B cell (primary cell): ENCODE results near the gene TSPAN9. TPM values are rescaled to one million over a fixed set of nuclear protein-coding genes. Genes with fewer than 3 reads are reported as not detected.

ENCODE experiments used
- ATAC-seq: fragments of 200-7000 bp; cut with Tn5 transposase; one replicate; pipeline ENCODE4 v1.10.0; 2021; ENCODE audit warnings: low read depth, mild to moderate bottlenecking, moderate number of reproducible peaks, moderate library complexity
- CTCF ChIA-PET: fragments of 350-600 bp; sonication (Branson Sonifier 250); formaldehyde crosslinking; loops from one replicate; lab custom pipeline; 2021; ENCODE audit warnings: antibody characterized with exemption, inconsistent platforms; lab: Charles Lee
- POLR2A ChIA-PET: fragments of 350-600 bp; sonication (Branson Sonifier 250); formaldehyde crosslinking; loops from one replicate; lab custom pipeline; 2021; ENCODE audit warnings: antibody characterized with exemption; lab: Charles Lee
- DNase-seq: peaks from one replicate; pipeline ENCODE4 v3.0.0; 2013
- H2AFZ ChIP-seq: 2 replicates; pipeline ENCODE4 v1.6.1; 2012; ENCODE audit warnings: mild to moderate bottlenecking, low read depth, low read length; ENCODE audit not compliant: insufficient read depth, poor library complexity, severe bottlenecking
- H3K27ac ChIP-seq, 2 donors: 1 replicate in 1 of 2; 2 replicates in 1 of 2; pipeline ENCODE4 v1.5.1; 2012 to 2013; ENCODE audit warnings: low read length in 2 of 2, mild to moderate bottlenecking in 2 of 2, moderate library complexity in 1 of 2
- H3K27me3 ChIP-seq, 4 experiments: fragments of 200-600 bp in 1 of 4; sonication (generic) in 1 of 4; replicated peaks in 1 of 4; 1 replicate in 2 of 4; 2 replicates in 2 of 4; pipeline versions ENCODE4 v1.6.1 to v1.7.0; 2013 to 2016; ENCODE audit warnings: low read length in 3 of 4, mild to moderate bottlenecking in 2 of 4, mixed read lengths in 1 of 4, moderate library complexity in 1 of 4; ENCODE audit not compliant: insufficient read depth in 4 of 4, control insufficient read depth in 3 of 4; ENCODE audit errors: control extremely low read depth in 1 of 4
- H3K36me3 ChIP-seq, 2 experiments: replicated peaks in 1 of 2; 1 replicate in 1 of 2; 2 replicates in 1 of 2; pipeline versions ENCODE4 v1.6.1 to v1.7.1; 2013; ENCODE audit warnings: low read length in 1 of 2; ENCODE audit not compliant: insufficient read depth in 2 of 2, control insufficient read depth in 1 of 2; ENCODE audit errors: control extremely low read depth in 1 of 2, extremely low read depth in 1 of 2
- H3K4me1 ChIP-seq, 2 donors: fragments of 200-600 bp in 1 of 2; sonication (generic) in 1 of 2; 1 replicate in 1 of 2; 2 replicates in 1 of 2; pipeline versions ENCODE4 v1.5.1 to v1.6.1; 2013 to 2017; ENCODE audit warnings: low read length in 2 of 2; ENCODE audit not compliant: control insufficient read depth in 2 of 2, insufficient read depth in 2 of 2
- H3K4me2 ChIP-seq: replicated peaks from 2 replicates; pipeline ENCODE3; 2012; ENCODE audit warnings: mild to moderate bottlenecking, low read depth, low read length; ENCODE audit not compliant: poor library complexity, severe bottlenecking
- H3K4me3 ChIP-seq, 5 experiments: fragments of 200-600 bp in 1 of 5; sonication (generic) in 1 of 5; 1 replicate in 3 of 5; 2 replicates in 2 of 5; pipeline versions ENCODE4 v1.5.1 to v1.7.0; 2011 to 2016; ENCODE audit warnings: low read length in 4 of 5, mild to moderate bottlenecking in 4 of 5, low read depth in 2 of 5, control low read depth in 1 of 5, moderate library complexity in 1 of 5; ENCODE audit not compliant: insufficient read depth in 1 of 5; ENCODE audit errors: control extremely low read depth in 1 of 5, extremely low read depth in 1 of 5
- H3K79me2 ChIP-seq: fragments of 200-600 bp; sonication (generic); one replicate; pipeline ENCODE4 v1.6.0; 2016; ENCODE audit warnings: low read length; ENCODE audit not compliant: control insufficient read depth, insufficient read depth
- H3K9ac ChIP-seq: fragments of 200-600 bp; sonication (generic); 2 replicates; pipeline ENCODE4 v1.6.1; 2017; ENCODE audit warnings: mild to moderate bottlenecking, low read length, moderate library complexity
- H3K9me3 ChIP-seq, 3 donors: one replicate each; pipeline versions ENCODE4 v1.6.1 to v1.7.1; 2013; ENCODE audit warnings: low read length in 2 of 3; ENCODE audit not compliant: control insufficient read depth in 2 of 3, insufficient read depth in 1 of 3; ENCODE audit errors: control extremely low read depth in 1 of 3
- H4K20me1 ChIP-seq: 2 replicates; pipeline ENCODE4 v1.6.0; 2012; ENCODE audit warnings: mild to moderate bottlenecking, low read length; ENCODE audit not compliant: insufficient read depth, control insufficient read depth, poor library complexity, severe bottlenecking
- H3K27ac Mint-ChIP-seq: one replicate; pipeline ENCODE4 v1.8.0; 2021; ENCODE audit warnings: mixed read lengths
- H3K27me3 Mint-ChIP-seq: one replicate; pipeline ENCODE4 v1.8.0; 2021; ENCODE audit warnings: mixed read lengths
- H3K4me1 Mint-ChIP-seq: one replicate; pipeline ENCODE4 v1.8.0; 2021; ENCODE audit warnings: mixed read lengths
- H3K4me3 Mint-ChIP-seq: one replicate; pipeline ENCODE4 v1.8.0; 2021; ENCODE audit warnings: mixed read lengths
- H3K9me3 Mint-ChIP-seq: one replicate; pipeline ENCODE4 v1.8.0; 2022; ENCODE audit warnings: mixed read lengths; ENCODE audit not compliant: insufficient read depth
- CTCF ChIP-seq: fragments of 200-600 bp; IDR thresholded peaks from one replicate; pipeline ENCODE4 v1.8.0; 2022; ENCODE audit warnings: antibody characterized with exemption, mild to moderate bottlenecking
- EZH2 ChIP-seq: IDR thresholded peaks from 2 replicates; pipeline ENCODE4 v1.6.1; 2012; ENCODE audit warnings: borderline replicate concordance, low read depth, mild to moderate bottlenecking, moderate library complexity, low read length; ENCODE audit not compliant: insufficient read depth, poor library complexity, severe bottlenecking
- WGBS: methylation state at CpG from one replicate; pipeline ENCODE4 v1.1.5; 2013; ENCODE audit warnings: missing lambda C conversion rate; ENCODE audit not compliant: insufficient coverage; 5-methylcytosine and 5-hydroxymethylcytosine counted together
- intact Hi-C: fragments of 100-400 bp; cut with micrococcal nuclease; formaldehyde crosslinking; loops from one replicate; pipeline ENCODE4 v1.10.0; 2022
- polyA plus RNA-seq: library from polyadenylated mRNA; depleted of rRNA; stranded (reverse); fragments of >200 nt; gene quantifications from 2 replicates; pipeline ENCODE4 v1.2.3, GENCODE V29; 2012
- total RNA-seq, 2 donors: library from RNA; stranded (reverse); fragments of 120-200 nt in 1 of 2; gene quantifications; 1 replicate in 1 of 2; 2 replicates in 1 of 2; pipeline versions ENCODE4 v1.2.3 to v1.2.4, GENCODE V29; 2013 to 2022

TSPAN9 gene
- total and polyA plus RNA-seq, 2 donors (not counting 1 experiment from before 2014, with no cell fraction given) = 0.15 to 0.37 TPM

DNA sequence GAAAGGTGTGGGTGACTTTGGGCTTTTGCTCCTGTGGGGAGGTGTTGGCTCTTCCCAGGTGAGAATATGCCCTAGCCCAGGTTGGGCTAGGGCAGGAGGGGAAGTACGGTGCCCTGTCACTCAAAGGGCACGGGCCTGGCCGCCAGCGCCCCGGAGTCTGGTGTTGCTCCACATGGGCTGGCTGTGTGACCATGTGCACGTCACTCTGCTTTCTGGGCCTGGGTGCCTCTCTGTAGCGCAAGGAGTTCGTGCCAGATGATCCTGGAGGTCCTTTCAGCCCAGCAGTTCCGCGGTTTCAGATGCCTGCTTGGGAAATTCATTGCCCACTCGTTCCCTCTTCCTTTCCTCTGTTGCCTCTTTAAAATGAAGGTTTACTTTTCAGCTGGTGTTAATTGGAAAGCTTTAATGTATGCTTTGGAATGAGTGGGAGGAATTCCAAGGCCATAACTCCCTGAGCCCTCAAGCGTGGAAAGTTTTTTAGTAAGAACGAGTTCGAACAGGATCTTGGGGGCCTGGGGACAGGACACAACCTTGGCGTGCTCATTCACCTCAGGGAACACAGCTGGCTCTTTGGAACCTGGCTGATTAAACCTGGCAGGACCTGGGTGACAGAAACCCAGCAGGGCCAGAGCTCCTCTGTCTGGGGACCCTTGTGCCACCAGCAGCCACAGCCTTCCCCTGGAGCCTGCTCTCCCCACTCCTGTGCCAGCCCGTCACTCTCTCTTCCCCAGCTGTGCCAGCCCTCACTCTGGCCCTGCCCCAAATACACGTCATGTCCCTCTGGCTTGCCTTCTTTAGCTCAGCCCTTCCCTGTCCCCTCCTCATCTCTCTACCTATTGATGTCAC lies 42.8 kb downstream of the TSPAN9 start:
- peaks cover 48% of the 10 kb centered on the region for H3K27me3 Mint-ChIP-seq

More for the DNA sequence above, 42.8 kb downstream of the TSPAN9 start:
- POLR2A ChIA-PET = no interaction called here
- H3K4me3 ChIP-seq = no peak overlapping the region
- no peak overlapping the region for H3K27ac ChIP-seq
- no peaks in the 10 kb centered on the region for H3K36me3 ChIP-seq
- peaks cover 0 to 5% of the 10 kb centered on the region in 2 donors for H3K4me1 ChIP-seq
- CTCF ChIA-PET = no interaction called here
- H2AFZ ChIP-seq = no peak overlapping the region
- intact Hi-C loops = no loop called here
- peaks cover 0 to 6% (median 0%) of the 10 kb centered on the region in 3 donors for H3K9me3 ChIP-seq
- TF ChIP-seq EZH2 = no peak
- TF ChIP-seq CTCF = no peak
- H3K9ac ChIP-seq = no peak overlapping the region
- H3K4me1 Mint-ChIP-seq = no peaks in the 10 kb centered on the region
- H4K20me1 ChIP-seq = no peaks in the 10 kb centered on the region
- WGBS = 61% methylated on average over 14 of the region's 17 CpGs
- H3K27ac Mint-ChIP-seq = no peak overlapping the region
- no peak for DNase-seq
- H3K4me3 Mint-ChIP-seq = no peak overlapping the region
- no peak overlapping the region for H3K4me2 ChIP-seq
- no peaks in the 10 kb centered on the region for H3K79me2 ChIP-seq
- no peaks in the 10 kb centered on the region for H3K9me3 Mint-ChIP-seq
- H3K27me3 ChIP-seq = peaks cover 0 to 11% (median 2%) of the 10 kb centered on the region in 4 experiments
- ATAC-seq = no peak
